Left lung (tissue), 10 donors: ENCODE measurements around the gene SNX25. TPM values are rescaled to one million over a fixed set of nuclear protein-coding genes. Genes with fewer than 3 reads are reported as not detected.

Experiments
- ATAC-seq: fragments of 200-7000 bp; cut with Tn5 transposase; one replicate; pipeline ENCODE4 v1.9.1; 2020; ENCODE audit warnings: moderate library complexity
- DNase-seq, 4 donors: peaks; one replicate each; pipeline ENCODE4 v3.0.0-alpha.2; 2013 to 2020
- H3K27ac ChIP-seq, 2 donors: fragments of 200-600 bp; sonication (generic) in 1 of 2; one replicate each; pipeline versions ENCODE4 v1.5.0 to v1.8.0; 2020 to 2021
- H3K27me3 ChIP-seq, 2 donors: fragments of 200-600 bp; sonication (generic) in 1 of 2; one replicate each; pipeline versions ENCODE4 v1.5.0 to v1.8.0; 2020 to 2021
- H3K36me3 ChIP-seq, 2 donors: fragments of 200-600 bp; sonication (generic) in 1 of 2; one replicate each; pipeline versions ENCODE4 v1.5.0 to v1.8.0; 2020 to 2021
- H3K4me1 ChIP-seq, 2 donors: fragments of 200-600 bp; one replicate each; pipeline ENCODE4 v1.8.0; 2021
- H3K4me3 ChIP-seq, 2 donors: fragments of 200-600 bp; sonication (generic) in 1 of 2; one replicate each; pipeline versions ENCODE4 v1.5.0 to v1.8.0; 2020 to 2021; ENCODE audit warnings: mild to moderate bottlenecking in 1 of 2
- H3K9me3 ChIP-seq, 2 donors: fragments of 200-600 bp; sonication (generic) in 1 of 2; one replicate each; pipeline versions ENCODE4 v1.5.0 to v1.8.0; 2020 to 2021
- intact Hi-C, 2 donors: fragments of 100-400 bp; cut with DNase I; formaldehyde crosslinking; loops; one replicate each; pipeline versions ENCODE4 v1.11.2 to v1.14.2; 2022
- polyA plus RNA-seq, 6 donors: library from polyadenylated mRNA; unstranded; fragments of 120-200 nt; gene quantifications; one replicate each; pipeline ENCODE4 v1.2.1, GENCODE V29; 2013; ENCODE audit not compliant: insufficient read length in 6 of 6
- total RNA-seq, 2 donors: library from RNA; stranded (reverse); fragmentation: NEBNext Ultra II Directional; extraction: Animal tissue kit (Norgen Biotek cat#: 25700); gene quantifications; one replicate each; pipeline ENCODE4 v1.2.1, GENCODE V29; 2021
- TF ChIP-seq, protein P1 (sequence below), 2 donors: fragments of 200-600 bp; sonication (generic) in 1 of 2; IDR thresholded peaks; one replicate each; pipeline versions ENCODE4 v1.5.0 to v1.8.0; 2021; ENCODE audit warnings: antibody characterized with exemption in 2 of 2
- donor health status: DM: no; HTN: yes; CAD: no.
- donor health status: DM: no; HTN: no; CAD: no.

SNX25 gene
- total and polyA plus RNA-seq, 8 donors: 15.5 to 122 (median 18.9) TPM

GRCh38 chr4:185381288-185382196, 172.1 kb downstream of the SNX25 start:
- ATAC-seq: peak; percentile 6
- intact Hi-C loops: no loop called here
- peaks cover 0 to 11% of the 10 kb centered on the region in 2 donors for H3K4me1 ChIP-seq

DNA sequence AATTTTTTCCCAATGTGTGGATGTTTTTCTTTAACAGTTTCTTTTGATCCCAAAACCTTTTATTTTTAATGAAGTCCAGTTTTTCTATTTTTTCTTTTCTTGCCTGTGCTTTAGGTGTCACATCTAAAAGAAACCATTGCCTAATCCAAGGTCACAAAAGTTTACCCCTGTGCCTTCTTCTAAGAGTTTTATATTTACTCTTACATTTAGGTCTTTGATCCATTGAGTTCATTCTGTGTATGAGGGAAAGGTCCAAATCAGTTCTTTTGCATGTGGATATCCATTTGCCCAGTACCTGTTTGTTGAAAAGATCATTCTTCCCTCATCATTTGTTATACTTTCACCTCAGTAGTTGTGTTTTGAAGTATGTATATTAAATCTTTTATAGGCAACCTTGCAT, 173.4 kb downstream of the SNX25 start:
- DNase-seq: no peak
- Histone ChIP-seq H3K27me3 (peaks cover 0 to 14% of the 10 kb centered on the region in 2 donors), H3K4me1 (peaks cover 0 to 11% of the 10 kb centered on the region in 2 donors), H3K4me3 (no peak overlapping the region), H3K27ac (no peak overlapping the region), H3K36me3 (peaks cover 0 to 6% of the 10 kb centered on the region in 2 donors), H3K9me3 (no peaks in the 10 kb centered on the region)
- no peak for ATAC-seq
- intact Hi-C loops: no loop called here
- TF ChIP-seq, protein P1, sequence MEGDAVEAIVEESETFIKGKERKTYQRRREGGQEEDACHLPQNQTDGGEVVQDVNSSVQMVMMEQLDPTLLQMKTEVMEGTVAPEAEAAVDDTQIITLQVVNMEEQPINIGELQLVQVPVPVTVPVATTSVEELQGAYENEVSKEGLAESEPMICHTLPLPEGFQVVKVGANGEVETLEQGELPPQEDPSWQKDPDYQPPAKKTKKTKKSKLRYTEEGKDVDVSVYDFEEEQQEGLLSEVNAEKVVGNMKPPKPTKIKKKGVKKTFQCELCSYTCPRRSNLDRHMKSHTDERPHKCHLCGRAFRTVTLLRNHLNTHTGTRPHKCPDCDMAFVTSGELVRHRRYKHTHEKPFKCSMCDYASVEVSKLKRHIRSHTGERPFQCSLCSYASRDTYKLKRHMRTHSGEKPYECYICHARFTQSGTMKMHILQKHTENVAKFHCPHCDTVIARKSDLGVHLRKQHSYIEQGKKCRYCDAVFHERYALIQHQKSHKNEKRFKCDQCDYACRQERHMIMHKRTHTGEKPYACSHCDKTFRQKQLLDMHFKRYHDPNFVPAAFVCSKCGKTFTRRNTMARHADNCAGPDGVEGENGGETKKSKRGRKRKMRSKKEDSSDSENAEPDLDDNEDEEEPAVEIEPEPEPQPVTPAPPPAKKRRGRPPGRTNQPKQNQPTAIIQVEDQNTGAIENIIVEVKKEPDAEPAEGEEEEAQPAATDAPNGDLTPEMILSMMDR (IDR thresholded peaks at IDR 0.05): no peak

More at GRCh38 chr4:185381288-185382196, 172.1 kb downstream of the SNX25 start:
- Histone ChIP-seq H3K27ac (no peak overlapping the region), H3K9me3 (no peaks in the 10 kb centered on the region), H3K27me3 (peaks cover 0 to 14% of the 10 kb centered on the region in 2 donors), H3K36me3 (peaks cover 0 to 11% of the 10 kb centered on the region in 2 donors), H3K4me3 (no peak overlapping the region)
- no peak for DNase-seq
- TF ChIP-seq, protein P1 (IDR thresholded peaks at IDR 0.05): no peak

GRCh38 chr4:185383451-185383850, 174.1 kb downstream of the SNX25 start:
- Histone ChIP-seq H3K4me3 (no peak overlapping the region), H3K27ac (peak overlapping the region in 1 of 2 donors; percentile 55), H3K4me1 (peaks cover 0 to 11% of the 10 kb centered on the region in 2 donors), H3K27me3 (peaks cover 0 to 14% of the 10 kb centered on the region in 2 donors), H3K9me3 (no peaks in the 10 kb centered on the region), H3K36me3 (peaks cover 0 to under 1% of the 10 kb centered on the region in 2 donors)
- ATAC-seq (peak; percentile 56), DNase-seq (no peak)
- intact Hi-C loops: no loop called here
- TF ChIP-seq, protein P1 (IDR thresholded peaks at IDR 0.05): no peak

DNA sequence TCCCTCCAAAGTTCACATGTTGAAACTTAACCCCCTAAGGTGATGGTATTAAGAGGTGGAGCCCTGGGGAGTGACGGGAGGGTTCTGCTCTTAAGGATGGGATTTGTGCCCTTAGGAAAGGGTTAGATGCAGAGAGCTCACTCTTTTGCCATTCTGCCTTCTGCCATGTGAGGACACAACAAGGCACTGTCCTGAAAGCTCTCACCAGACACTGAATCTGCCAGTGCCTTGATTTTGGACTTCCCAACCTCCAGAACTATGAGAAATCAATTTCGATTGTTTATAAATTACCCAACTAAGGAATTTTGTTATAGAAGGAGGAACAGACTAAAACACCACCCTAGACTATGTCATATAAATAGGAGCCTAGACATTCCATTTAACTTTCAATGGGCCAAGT, 174.7 kb downstream of the SNX25 start:
- Histone ChIP-seq H3K4me3 (no peak overlapping the region), H3K36me3 (no peaks in the 10 kb centered on the region), H3K4me1 (peaks cover 0 to 11% of the 10 kb centered on the region in 2 donors), H3K9me3 (no peaks in the 10 kb centered on the region), H3K27ac (peak overlapping the region; percentile 53 to 55), H3K27me3 (peaks cover 0 to 14% of the 10 kb centered on the region in 2 donors)
- intact Hi-C loops: no loop called here
- DNase-seq (no peak), ATAC-seq (no peak)
- TF ChIP-seq, protein P1 (IDR thresholded peaks at IDR 0.05): no peak

DNA sequence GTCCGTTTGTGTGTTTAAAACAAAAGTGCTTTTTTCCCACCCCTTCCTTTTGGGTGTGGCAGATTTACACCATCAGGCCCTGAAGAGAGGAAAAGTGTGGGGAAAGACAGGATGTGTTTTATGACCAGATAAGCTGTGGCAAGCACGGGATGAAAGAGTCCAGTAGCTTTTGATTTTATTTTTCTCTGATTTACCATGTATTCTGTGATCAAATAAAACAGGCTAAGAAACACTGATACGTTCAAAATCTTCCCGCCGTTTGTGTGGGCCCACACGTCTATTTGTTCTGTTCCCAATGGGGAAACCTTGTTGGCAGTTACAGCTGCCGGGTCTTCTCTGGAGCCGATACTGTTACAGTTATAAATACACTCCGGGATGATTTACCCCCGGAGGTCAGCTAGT, 175.5 kb downstream of the SNX25 start:
- H3K27ac ChIP-seq: peak overlapping the region in 1 of 2 donors; percentile 53
- intact Hi-C loops: no loop called here
- TF ChIP-seq, protein P1 (IDR thresholded peaks at IDR 0.05): no peak
- H3K9me3 ChIP-seq: no peaks in the 10 kb centered on the region
- ATAC-seq (no peak), DNase-seq (peak in 1 of 4 donors; percentile 38)
- no peak overlapping the region for H3K4me3 ChIP-seq
- H3K27me3 ChIP-seq: peaks cover 0 to 14% of the 10 kb centered on the region in 2 donors
- peaks cover 0 to 11% of the 10 kb centered on the region in 2 donors for H3K4me1 ChIP-seq
- no peaks in the 10 kb centered on the region for H3K36me3 ChIP-seq
